ENCODE results near the gene LENG8.
"Not testable (repeated sequence)": the region's sequence is repeated elsewhere in the genome, so short reads cannot be mapped to it uniquely, and the experiment has no call there.

The LENG8 gene

DNA sequence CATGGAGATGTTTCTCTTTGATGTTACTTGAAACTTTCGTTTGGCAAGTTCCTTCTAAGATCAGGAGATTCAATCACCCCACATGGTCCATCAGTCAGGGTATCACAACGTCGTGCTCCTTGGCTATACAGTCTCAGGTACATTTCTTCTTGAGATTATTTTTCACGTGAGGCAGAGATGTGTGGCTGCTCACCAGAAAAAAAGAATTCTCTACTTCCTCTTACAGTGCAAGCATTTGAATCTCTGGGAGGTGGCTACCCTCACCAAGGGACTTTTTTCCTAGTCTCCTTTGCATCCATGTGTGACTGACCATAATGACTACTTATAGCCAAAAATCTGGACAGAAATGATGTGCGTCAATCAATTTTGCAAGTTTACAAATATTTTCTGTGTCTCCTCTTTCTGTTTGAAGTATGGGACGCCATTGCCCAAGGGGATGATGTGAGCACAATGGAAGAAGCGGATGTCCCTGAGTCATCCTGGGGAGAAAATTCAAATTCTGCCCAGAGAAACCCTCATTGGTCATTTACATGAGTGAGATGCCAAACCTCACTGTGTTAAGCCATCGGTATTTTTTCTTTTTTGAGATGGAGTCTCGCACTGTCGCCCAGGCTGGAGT lies 45.1 kb downstream of the LENG8 start:
- peaks cover 86% of the 10 kb centered on the region for H3K4me1 ChIP-seq
- H3K27me3 ChIP-seq = no peaks in the 10 kb centered on the region
- no peaks in the 10 kb centered on the region for H3K9me3 ChIP-seq
- no peak overlapping the region for H3K27ac ChIP-seq
- H3K36me3 ChIP-seq = no peaks in the 10 kb centered on the region
- H3K9ac ChIP-seq = no peak overlapping the region
- TF ChIP-seq Cebpa-rat (IDR thresholded peaks at IDR 0.05) = no peak
- H3K4me2 ChIP-seq = peak overlapping the region; percentile 8
- H3K4me3 ChIP-seq = no peak overlapping the region
- H4K20me1 ChIP-seq = no peaks in the 10 kb centered on the region

DNA sequence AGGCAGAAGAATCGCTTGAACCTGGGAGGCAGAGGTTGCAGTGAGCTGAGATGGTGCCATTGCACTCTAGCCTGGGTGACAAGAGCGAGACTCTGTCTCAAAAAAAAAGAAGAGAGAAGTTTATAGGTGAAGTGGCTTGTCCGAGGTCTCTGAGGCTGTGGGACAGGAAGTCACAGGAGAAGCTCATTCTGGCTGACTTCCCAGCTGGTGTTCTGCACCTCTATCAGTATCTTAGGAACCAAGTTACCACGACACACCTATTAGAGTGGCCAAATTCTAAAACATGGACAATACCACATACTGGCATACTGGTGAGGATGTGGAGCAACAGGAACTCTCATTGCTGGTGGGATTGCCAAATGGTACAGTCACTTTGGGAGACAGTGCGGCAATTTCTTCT lies 46.3 kb downstream of the LENG8 start:
- not testable (repeated sequence) for H4K20me1 ChIP-seq, H3K27me3 ChIP-seq, H3K27ac ChIP-seq, H3K4me3 ChIP-seq, H3K9ac ChIP-seq, H3K36me3 ChIP-seq, H3K9me3 ChIP-seq
- Histone ChIP-seq H3K4me1 (peaks cover 91% of the 10 kb centered on the region), H3K4me2 (peak overlapping the region; percentile 36; the same call in 1 of the 2 replicates)

DNA sequence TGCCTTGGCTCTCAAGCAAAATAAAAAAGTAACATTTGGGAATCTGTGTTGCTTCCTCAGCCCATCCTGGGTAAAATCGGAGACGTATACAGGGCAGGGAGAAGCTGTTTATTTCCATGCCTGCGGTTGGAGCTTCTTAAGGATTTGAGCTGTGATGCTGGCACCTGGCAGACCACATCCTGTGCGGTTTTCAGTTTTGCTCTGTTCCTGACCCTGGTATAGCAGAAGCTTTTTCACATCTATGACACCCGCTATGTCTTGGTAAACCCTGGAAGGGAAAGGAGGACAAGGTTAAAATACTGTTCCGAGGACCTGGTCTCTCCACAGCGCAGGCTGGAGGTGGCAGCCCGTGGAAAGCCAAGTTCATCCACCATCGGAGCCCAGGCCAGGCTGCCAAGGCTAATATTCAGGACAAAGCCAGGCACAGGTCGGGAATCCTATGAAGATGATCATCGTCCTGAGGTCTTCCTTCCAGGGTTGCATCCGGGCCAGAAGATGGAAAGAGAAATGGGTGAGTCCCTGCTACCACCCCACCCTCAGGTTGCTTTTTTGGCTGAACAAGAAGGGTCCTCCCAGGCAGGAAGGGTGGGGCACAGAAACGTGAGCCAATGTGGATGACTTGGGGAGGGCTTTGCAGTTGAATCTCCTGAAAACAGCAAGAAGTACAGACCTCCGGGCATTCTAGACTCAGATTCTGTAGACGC lies 48.9 kb downstream of the LENG8 start:
- Histone ChIP-seq H3K9ac (peak overlapping the region; percentile 34; the same call in 1 of the 2 replicates), H3K27ac (peak overlapping the region; percentile 67), H3K4me2 (peak overlapping the region; percentile 74), H3K4me3 (peak overlapping the region; percentile 56), H3K4me1 (peaks cover 70% of the 10 kb centered on the region)
- not testable (repeated sequence) for H3K9me3 ChIP-seq, H3K27me3 ChIP-seq, H4K20me1 ChIP-seq, H3K36me3 ChIP-seq

DNA sequence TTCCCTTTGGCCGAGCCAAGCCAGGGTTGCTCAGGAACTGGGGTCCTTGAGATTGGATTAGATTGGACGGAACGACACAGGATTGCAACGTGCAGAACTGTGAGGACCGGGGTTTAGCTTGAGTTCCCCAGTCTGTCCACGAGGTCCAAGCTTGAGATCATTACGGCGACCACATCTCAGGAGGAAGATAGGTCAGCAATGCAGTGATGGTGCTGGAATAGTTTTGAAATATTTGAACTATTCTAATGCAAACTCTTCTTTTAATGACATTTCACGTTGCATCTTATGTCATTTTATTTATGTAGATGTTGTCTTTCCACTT lies 49.4 kb downstream of the LENG8 start:
- H3K27ac ChIP-seq = peak overlapping the region; percentile 67
- not testable (repeated sequence) for H3K27me3 ChIP-seq, H3K9me3 ChIP-seq, H3K36me3 ChIP-seq, H4K20me1 ChIP-seq
- H3K9ac ChIP-seq = peak overlapping the region; percentile 34; the same call in 1 of the 2 replicates
- H3K4me1 ChIP-seq = peaks cover 71% of the 10 kb centered on the region
- H3K4me2 ChIP-seq = peak overlapping the region; percentile 74
- H3K4me3 ChIP-seq = peak overlapping the region; percentile 56

DNA sequence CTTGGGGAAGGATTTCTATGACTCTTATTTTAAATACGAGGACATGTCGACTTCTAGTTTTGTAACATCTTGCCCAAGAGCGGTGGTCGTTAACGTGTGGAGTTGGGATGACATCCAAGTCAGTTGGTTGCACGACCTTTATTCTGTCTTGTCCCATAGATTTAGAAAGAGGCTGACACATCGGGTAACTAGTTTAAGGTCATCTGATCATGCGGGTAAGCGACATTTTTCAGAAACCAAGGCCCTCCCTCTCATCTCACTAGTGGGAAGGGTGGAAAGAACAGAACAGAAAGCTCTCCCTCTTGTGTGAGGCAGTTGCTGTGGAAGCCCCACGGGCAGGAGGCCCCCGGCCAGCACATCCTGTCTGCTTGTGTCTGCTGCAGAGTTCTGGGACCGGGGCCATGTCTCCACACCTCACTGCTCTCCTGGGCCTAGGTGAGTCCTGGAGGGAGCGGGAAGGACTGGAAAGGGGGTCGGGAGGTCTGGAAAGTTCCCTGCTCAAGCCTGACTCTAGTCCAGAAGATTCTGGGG lies 53.6 kb downstream of the LENG8 start, which contains the start of gene LAIR2:
Gene LAIR2 (plus strand): TSS at position 314 of the 531 bp plus-strand sequence. CDS start 88 bp downstream, at position 402.
- no peak for TF ChIP-seq Cebpa-rat (IDR thresholded peaks at IDR 0.05)
- peak within 1 kb of the TSS; percentile 72 for H3K4me2 ChIP-seq
- H4K20me1 ChIP-seq = no peaks in the 10 kb centered on the region
- no peaks in the 10 kb centered on the region for H3K36me3 ChIP-seq
- H3K4me1 ChIP-seq = peaks cover 48% of the 10 kb centered on the region
- no peak within 1 kb of the TSS for H3K4me3 ChIP-seq
- no peak within 1 kb of the TSS for H3K9ac ChIP-seq
- no peaks in the 10 kb centered on the region for H3K27me3 ChIP-seq
- no peaks in the 10 kb centered on the region for H3K9me3 ChIP-seq
- peak within 1 kb of the TSS; percentile 35; the same call in 1 of the 2 replicates for H3K27ac ChIP-seq

DNA sequence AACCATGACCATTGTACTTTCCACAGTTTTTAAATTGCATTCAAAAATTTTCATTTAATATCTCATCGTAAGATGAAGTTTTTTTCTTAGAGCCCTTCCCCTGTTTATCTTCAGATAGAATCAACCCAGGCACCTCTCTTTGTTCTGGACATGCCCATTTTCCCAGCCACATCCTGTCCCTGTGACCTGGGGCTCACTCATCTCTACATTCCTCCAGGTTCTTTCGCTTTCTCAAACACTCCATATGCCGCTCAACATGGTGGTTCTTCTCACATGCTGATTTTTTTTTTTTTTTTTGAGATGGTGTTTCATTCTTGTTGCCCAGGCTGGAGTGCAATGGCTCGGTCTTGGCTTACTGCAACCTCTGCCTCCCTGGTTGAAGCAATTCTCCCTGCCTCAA lies 56.5 kb downstream of the LENG8 start:
- H3K9me3 ChIP-seq, H4K20me1 ChIP-seq, H3K4me2 ChIP-seq: not testable (repeated sequence)

DNA sequence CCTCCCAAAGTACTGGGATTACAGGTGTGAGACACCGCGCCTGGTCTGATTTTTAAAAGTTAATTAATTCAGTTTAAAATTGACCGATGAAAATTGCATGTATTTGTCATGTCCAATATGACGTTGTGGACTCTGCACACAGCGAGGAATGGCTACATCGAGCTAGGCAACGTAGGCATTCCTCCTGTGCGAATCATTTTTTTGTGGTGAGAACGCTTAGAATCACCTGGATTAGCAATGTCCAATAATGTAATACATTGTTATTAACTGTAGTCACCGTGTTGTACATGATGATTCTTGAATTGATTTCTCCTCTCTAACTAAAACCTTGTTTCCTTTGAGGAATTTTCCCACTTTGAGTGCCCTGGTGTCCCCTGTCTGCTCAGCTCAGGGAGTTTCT lies 57.1 kb downstream of the LENG8 start:
- Histone ChIP-seq H3K4me3 (no peak overlapping the region), H3K36me3 (no peaks in the 10 kb centered on the region), H3K27ac (no peak overlapping the region), H3K9me3 (no peaks in the 10 kb centered on the region), H3K4me2 (peak overlapping the region; percentile 52), H3K9ac (no peak overlapping the region), H4K20me1 (no peaks in the 10 kb centered on the region), H3K27me3 (no peaks in the 10 kb centered on the region), H3K4me1 (peaks cover 38% of the 10 kb centered on the region)
- no peak for TF ChIP-seq Cebpa-rat (IDR thresholded peaks at IDR 0.05)

More for the DNA sequence above, 56.5 kb downstream of the LENG8 start:
- not testable (repeated sequence) for H3K4me3 ChIP-seq, H3K9ac ChIP-seq, H3K27ac ChIP-seq, H3K27me3 ChIP-seq, H3K36me3 ChIP-seq
- peaks cover 38% of the 10 kb centered on the region for H3K4me1 ChIP-seq

DNA sequence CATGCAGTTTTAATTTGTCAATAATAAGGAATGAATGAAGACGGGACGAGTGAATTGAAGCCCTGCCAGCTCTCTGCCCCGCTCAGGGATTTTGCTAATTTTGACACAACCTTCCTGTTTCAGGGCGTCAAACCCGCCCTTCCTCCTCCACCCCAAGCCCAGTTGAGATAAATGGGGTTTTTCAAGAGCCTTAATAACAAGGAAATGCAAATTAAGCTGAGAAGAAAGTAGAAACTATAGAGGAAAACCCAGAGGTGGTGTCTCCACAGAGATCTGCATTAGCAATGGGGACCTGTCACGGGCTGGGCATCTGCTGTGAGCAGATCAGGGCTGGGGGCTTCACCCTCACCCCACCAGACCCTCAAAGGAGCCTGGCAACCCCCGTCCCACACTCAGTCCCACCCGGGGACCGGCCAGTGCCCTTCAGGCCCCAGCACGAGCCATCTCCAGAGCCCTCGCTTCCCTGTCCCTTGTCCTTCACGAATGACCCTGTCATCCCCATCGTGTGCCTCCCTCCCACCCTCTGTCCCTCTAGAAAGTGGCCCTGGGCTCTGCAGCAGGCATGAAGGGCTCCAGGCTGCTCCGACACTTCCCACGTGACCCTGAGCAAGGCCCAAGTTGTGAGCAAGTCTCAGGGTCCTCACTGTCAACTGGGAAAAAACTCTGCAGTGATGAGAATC lies 58.2 kb downstream of the LENG8 start:
- not testable (repeated sequence) for H3K9ac ChIP-seq, H3K9me3 ChIP-seq, H4K20me1 ChIP-seq, H3K27me3 ChIP-seq, H3K36me3 ChIP-seq, H3K4me3 ChIP-seq, H3K27ac ChIP-seq
- Histone ChIP-seq H3K4me2 (peak overlapping the region; percentile 60), H3K4me1 (peaks cover 38% of the 10 kb centered on the region)

DNA sequence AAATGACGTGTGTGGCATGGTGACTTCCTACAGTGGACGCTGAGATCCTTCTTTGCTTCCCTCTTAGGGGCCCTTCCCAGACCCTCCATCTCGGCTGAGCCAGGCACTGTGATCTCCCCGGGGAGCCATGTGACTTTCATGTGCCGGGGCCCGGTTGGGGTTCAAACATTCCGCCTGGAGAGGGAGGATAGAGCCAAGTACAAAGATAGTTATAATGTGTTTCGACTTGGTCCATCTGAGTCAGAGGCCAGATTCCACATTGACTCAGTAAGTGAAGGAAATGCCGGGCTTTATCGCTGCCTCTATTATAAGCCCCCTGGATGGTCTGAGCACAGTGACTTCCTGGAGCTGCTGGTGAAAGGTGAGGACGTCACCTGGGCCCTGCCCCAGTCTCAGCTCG lies 58.8 kb downstream of the LENG8 start:
- no peak for TF ChIP-seq Cebpa-rat (IDR thresholded peaks at IDR 0.05)
- Histone ChIP-seq H3K9ac (no peak overlapping the region), H3K36me3 (no peaks in the 10 kb centered on the region), H3K4me3 (no peak overlapping the region), H3K4me1 (peaks cover 32% of the 10 kb centered on the region), H3K4me2 (peak overlapping the region; percentile 60), H3K27ac (no peak overlapping the region), H3K27me3 (no peaks in the 10 kb centered on the region), H4K20me1 (no peaks in the 10 kb centered on the region), H3K9me3 (no peaks in the 10 kb centered on the region)

DNA sequence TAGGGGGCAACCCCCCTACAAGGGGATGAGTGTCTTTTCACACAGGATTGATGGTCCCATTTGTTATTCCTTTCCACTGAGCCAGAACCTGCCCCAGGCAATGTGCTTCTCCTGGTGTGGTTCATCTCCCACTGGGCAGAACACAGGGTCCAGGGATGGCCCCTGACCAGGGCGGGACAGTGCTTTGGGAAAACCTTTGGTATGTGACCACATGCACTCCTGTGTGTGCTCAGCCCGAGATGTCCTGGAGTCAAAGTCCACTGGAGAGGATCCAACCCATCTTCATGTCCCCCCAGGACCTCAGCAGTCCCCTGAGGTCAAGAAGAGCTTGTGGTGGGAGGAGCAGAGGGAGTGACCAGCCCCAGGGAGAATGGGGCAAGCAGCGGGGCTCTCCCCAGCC lies 59.5 kb downstream of the LENG8 start:
- H3K4me3 ChIP-seq, H3K9ac ChIP-seq, H3K36me3 ChIP-seq, H3K9me3 ChIP-seq, H4K20me1 ChIP-seq, H3K27me3 ChIP-seq, H3K27ac ChIP-seq: not testable (repeated sequence)
- Histone ChIP-seq H3K4me1 (peaks cover 28% of the 10 kb centered on the region), H3K4me2 (peak overlapping the region; percentile 60)

DNA sequence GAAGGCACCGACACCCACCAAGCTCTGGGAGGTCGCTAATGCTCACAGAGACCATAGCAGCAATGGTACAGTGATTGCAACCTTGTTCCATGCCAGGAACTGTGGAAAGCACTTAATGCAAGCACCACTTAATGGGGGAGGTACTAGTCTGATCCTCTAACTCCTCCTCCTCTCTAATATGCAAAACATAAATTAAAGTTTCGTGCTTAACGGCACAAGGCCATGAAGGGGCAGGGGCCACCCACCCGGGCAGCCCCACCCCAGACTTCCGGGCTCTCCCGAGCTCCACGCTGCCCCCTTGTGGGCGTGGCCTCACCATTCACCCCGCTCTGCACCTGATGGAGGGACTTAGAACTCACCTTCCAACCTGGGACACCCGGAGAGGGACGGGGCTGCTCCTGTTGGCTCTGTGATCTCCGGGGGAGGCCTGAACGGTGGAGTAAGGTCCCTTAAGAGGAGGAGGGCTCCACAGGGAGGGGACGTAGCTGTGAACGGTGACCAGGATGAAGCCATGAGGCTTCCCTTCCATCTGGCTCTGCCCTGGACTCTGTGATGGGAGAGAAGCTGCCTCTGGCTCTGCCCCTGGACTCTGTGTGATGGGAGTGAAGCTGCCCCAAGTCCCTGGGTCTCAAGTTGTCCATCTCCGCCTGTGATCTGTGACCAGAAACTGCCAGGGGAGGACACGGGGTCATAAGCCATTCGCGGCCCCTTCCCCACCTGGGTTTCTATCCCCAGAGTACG lies 60.4 kb downstream of the LENG8 start:
- H3K36me3 ChIP-seq, H4K20me1 ChIP-seq, H3K9me3 ChIP-seq, H3K4me3 ChIP-seq, H3K9ac ChIP-seq, H3K4me2 ChIP-seq, H3K27me3 ChIP-seq, H3K27ac ChIP-seq: not testable (repeated sequence)
- peaks cover 28% of the 10 kb centered on the region for H3K4me1 ChIP-seq

All from BLaER1 (cell line).